ENCODE measurements around the gene ADAMTS17.
"Not testable (repeated sequence)": the region's sequence is repeated elsewhere in the genome, so short reads cannot be mapped to it uniquely, and the experiment has no call there.

Gene ADAMTS17

GRCh38 chr15:99983171-99983885 is 358.4 kb downstream of the ADAMTS17 start:
- Histone ChIP-seq H3K9ac (ENCODE audit: low read depth, low read length) (no peak overlapping the region; the same call in 1 of the 2 replicates), H3K9me3 (ENCODE audit: control insufficient read depth, insufficient read depth, low read length) (no peaks in the 10 kb centered on the region; the same call in 1 of the 2 replicates), H3K4me1 (ENCODE audit: insufficient read depth, low read length) (peaks cover 15% of the 10 kb centered on the region; the same call in 1 of the 2 replicates)

GRCh38 chr15:99982662-99983061 is 359.1 kb downstream of the ADAMTS17 start:
- Histone ChIP-seq H3K9me3 (ENCODE audit: control insufficient read depth, insufficient read depth, low read length) (no peaks in the 10 kb centered on the region), H3K9ac (ENCODE audit: low read depth, low read length) (no peak overlapping the region), H3K4me1 (ENCODE audit: insufficient read depth, low read length) (peaks cover 15% of the 10 kb centered on the region; the same call in 1 of the 2 replicates), H3K36me3 (ENCODE audit: insufficient read depth, low read length) (no peaks in the 10 kb centered on the region)

More at GRCh38 chr15:99983171-99983885, 358.4 kb downstream of the ADAMTS17 start:
- H3K36me3 ChIP-seq (ENCODE audit: insufficient read depth, low read length) = no peaks in the 10 kb centered on the region

- Histone ChIP-seq H3K4me1 (ENCODE audit: insufficient read depth, low read length) (peaks cover 15% of the 10 kb centered on the region; the same call in 1 of the 2 replicates), H3K36me3 (ENCODE audit: insufficient read depth, low read length) (no peaks in the 10 kb centered on the region), H3K9ac (ENCODE audit: low read depth, low read length) (no peak overlapping the region), H3K9me3 (ENCODE audit: control insufficient read depth, insufficient read depth, low read length) (no peaks in the 10 kb centered on the region)
These were observed 359.7 kb downstream of the ADAMTS17 start for GRCh38 chr15:99981839-99982658.

GRCh38 chr15:99981191-99981647 is 360.6 kb downstream of the ADAMTS17 start:
- H3K36me3 ChIP-seq (ENCODE audit: insufficient read depth, low read length) = no peaks in the 10 kb centered on the region
- no peaks in the 10 kb centered on the region for H3K9me3 ChIP-seq (ENCODE audit: control insufficient read depth, insufficient read depth, low read length)
- no peak overlapping the region for H3K9ac ChIP-seq (ENCODE audit: low read depth, low read length)
- peaks cover 15% of the 10 kb centered on the region; the same call in 1 of the 2 replicates for H3K4me1 ChIP-seq (ENCODE audit: insufficient read depth, low read length)

GRCh38 chr15:99980752-99981151 is 361.0 kb downstream of the ADAMTS17 start:
- no peaks in the 10 kb centered on the region for H3K36me3 ChIP-seq (ENCODE audit: insufficient read depth, low read length)
- peaks cover 16% of the 10 kb centered on the region; the same call in 1 of the 2 replicates for H3K4me1 ChIP-seq (ENCODE audit: insufficient read depth, low read length)
- H3K9me3 ChIP-seq (ENCODE audit: control insufficient read depth, insufficient read depth, low read length) = no peaks in the 10 kb centered on the region
- H3K9ac ChIP-seq (ENCODE audit: low read depth, low read length) = no peak overlapping the region

- not testable (repeated sequence) for H3K9me3 ChIP-seq (ENCODE audit: control insufficient read depth, insufficient read depth, low read length); H3K9ac ChIP-seq (ENCODE audit: low read depth, low read length); H3K36me3 ChIP-seq (ENCODE audit: insufficient read depth, low read length)
- H3K4me1 ChIP-seq (ENCODE audit: insufficient read depth, low read length) = peaks cover 18% of the 10 kb centered on the region; the same call in 1 of the 2 replicates
These were observed 361.9 kb downstream of the ADAMTS17 start for GRCh38 chr15:99979886-99980285.

- Histone ChIP-seq H3K36me3 (ENCODE audit: insufficient read depth, low read length) (no peaks in the 10 kb centered on the region), H3K9ac (ENCODE audit: low read depth, low read length) (no peak overlapping the region), H3K9me3 (ENCODE audit: control insufficient read depth, insufficient read depth, low read length) (no peaks in the 10 kb centered on the region)
These were observed 362.4 kb downstream of the ADAMTS17 start for GRCh38 chr15:99979371-99979770.

GRCh38 chr15:99978426-99978825 is 363.3 kb downstream of the ADAMTS17 start:
- Histone ChIP-seq H3K4me1 (ENCODE audit: insufficient read depth, low read length) (peaks cover 15% of the 10 kb centered on the region; the same call in 1 of the 2 replicates), H3K9me3 (ENCODE audit: control insufficient read depth, insufficient read depth, low read length) (no peaks in the 10 kb centered on the region), H3K36me3 (ENCODE audit: insufficient read depth, low read length) (no peaks in the 10 kb centered on the region), H3K9ac (ENCODE audit: low read depth, low read length) (no peak overlapping the region)

More at GRCh38 chr15:99979371-99979770, 362.4 kb downstream of the ADAMTS17 start:
- H3K4me1 ChIP-seq (ENCODE audit: insufficient read depth, low read length) = peaks cover 18% of the 10 kb centered on the region; the same call in 1 of the 2 replicates

- H3K9me3 ChIP-seq (ENCODE audit: control insufficient read depth, insufficient read depth, low read length) = no peaks in the 10 kb centered on the region
- peaks cover 14% of the 10 kb centered on the region; the same call in 1 of the 2 replicates for H3K4me1 ChIP-seq (ENCODE audit: insufficient read depth, low read length)
- no peaks in the 10 kb centered on the region for H3K36me3 ChIP-seq (ENCODE audit: insufficient read depth, low read length)
- H3K9ac ChIP-seq (ENCODE audit: low read depth, low read length) = no peak overlapping the region
These were observed 363.8 kb downstream of the ADAMTS17 start for GRCh38 chr15:99977929-99978328.

GRCh38 chr15:99976811-99977271 is 364.9 kb downstream of the ADAMTS17 start:
- Histone ChIP-seq H3K36me3 (ENCODE audit: insufficient read depth, low read length) (no peaks in the 10 kb centered on the region), H3K9me3 (ENCODE audit: control insufficient read depth, insufficient read depth, low read length) (no peaks in the 10 kb centered on the region), H3K4me1 (ENCODE audit: insufficient read depth, low read length) (0 out of 2 replicates have a peak, but pooled peaks cover 3% of the 10 kb centered on the region), H3K9ac (ENCODE audit: low read depth, low read length) (no peak overlapping the region)

- H3K9ac ChIP-seq (ENCODE audit: low read depth, low read length) = no peak overlapping the region
- H3K9me3 ChIP-seq (ENCODE audit: control insufficient read depth, insufficient read depth, low read length) = no peaks in the 10 kb centered on the region
- H3K4me1 ChIP-seq (ENCODE audit: insufficient read depth, low read length) = 0 out of 2 replicates have a peak, but pooled peaks cover 2% of the 10 kb centered on the region
- H3K36me3 ChIP-seq (ENCODE audit: insufficient read depth, low read length) = no peaks in the 10 kb centered on the region
These were observed 365.8 kb downstream of the ADAMTS17 start for GRCh38 chr15:99976000-99976399.

GRCh38 chr15:99974246-99974645 is 367.5 kb downstream of the ADAMTS17 start:
- H3K9ac ChIP-seq (ENCODE audit: low read depth, low read length) = no peak overlapping the region

GRCh38 chr15:99973351-99973750 is 368.4 kb downstream of the ADAMTS17 start:
- Histone ChIP-seq H3K9ac (ENCODE audit: low read depth, low read length) (no peak overlapping the region), H3K36me3 (ENCODE audit: insufficient read depth, low read length) (no peaks in the 10 kb centered on the region), H3K9me3 (ENCODE audit: control insufficient read depth, insufficient read depth, low read length) (no peaks in the 10 kb centered on the region), H3K4me1 (ENCODE audit: insufficient read depth, low read length) (0 out of 2 replicates have a peak, but pooled peaks cover 2% of the 10 kb centered on the region)

More at GRCh38 chr15:99974246-99974645, 367.5 kb downstream of the ADAMTS17 start:
- no peaks in the 10 kb centered on the region for H3K9me3 ChIP-seq (ENCODE audit: control insufficient read depth, insufficient read depth, low read length)
- 0 out of 2 replicates have a peak, but pooled peaks cover 2% of the 10 kb centered on the region for H3K4me1 ChIP-seq (ENCODE audit: insufficient read depth, low read length)
- no peaks in the 10 kb centered on the region for H3K36me3 ChIP-seq (ENCODE audit: insufficient read depth, low read length)

GRCh38 chr15:99970891-99971430 is 370.8 kb downstream of the ADAMTS17 start:
- H3K9me3 ChIP-seq (ENCODE audit: control insufficient read depth, insufficient read depth, low read length) = no peaks in the 10 kb centered on the region
- H3K36me3 ChIP-seq (ENCODE audit: insufficient read depth, low read length) = no peaks in the 10 kb centered on the region
- H3K4me1 ChIP-seq (ENCODE audit: insufficient read depth, low read length) = 0 out of 2 replicates have a peak, but pooled peaks cover 2% of the 10 kb centered on the region
- H3K9ac ChIP-seq (ENCODE audit: low read depth, low read length) = no peak overlapping the region

Data from ES-I3 (cell line).